GM23248 (cell line): ENCODE data around the gene ATP8B2. TPM values are rescaled to one million over a fixed set of nuclear protein-coding genes. Genes with fewer than 3 reads are reported as not detected.
"Not testable (repeated sequence)": the region's sequence is repeated elsewhere in the genome, so short reads cannot be mapped to it uniquely, and the experiment has no call there.

ENCODE experiments used
- DNase-seq: peaks from one replicate; pipeline ENCODE4 v3.0.0-alpha.2; 2015
- H2AFZ ChIP-seq: fragments of 200-600 bp; sonication (generic); 2 replicates; pipeline ENCODE4 v1.6.1; 2016; ENCODE audit warnings: antibody characterized with exemption
- H3F3A ChIP-seq: fragments of 200-600 bp; sonication (generic); 2 replicates; pipeline ENCODE4 v1.6.1; 2016; ENCODE audit warnings: mild to moderate bottlenecking, antibody characterized with exemption, mixed run types; ENCODE audit not compliant: insufficient read depth
- H3K27ac ChIP-seq: fragments of 200-600 bp; sonication (generic); 2 replicates; pipeline ENCODE4 v1.5.1; 2016; ENCODE audit warnings: mild to moderate bottlenecking
- H3K27me3 ChIP-seq: fragments of 200-600 bp; sonication (generic); replicated peaks from 2 replicates; pipeline ENCODE4 v1.6.1; 2016; ENCODE audit warnings: mild to moderate bottlenecking; ENCODE audit not compliant: insufficient read depth
- H3K36me3 ChIP-seq: fragments of 200-600 bp; sonication (generic); 2 replicates; pipeline ENCODE4 v1.6.1; 2016; ENCODE audit warnings: low read depth, mild to moderate bottlenecking
- H3K4me1 ChIP-seq: fragments of 200-600 bp; sonication (generic); 2 replicates; pipeline ENCODE4 v1.6.1; 2016; ENCODE audit warnings: mild to moderate bottlenecking; ENCODE audit not compliant: insufficient read depth
- H3K4me2 ChIP-seq: fragments of 200-600 bp; sonication (generic); one replicate; pipeline ENCODE4 v1.6.1; 2016; ENCODE audit warnings: mild to moderate bottlenecking; ENCODE audit not compliant: unreplicated experiment
- H3K4me3 ChIP-seq: fragments of 200-600 bp; sonication (generic); 2 replicates; pipeline ENCODE4 v1.5.1; 2016; ENCODE audit warnings: mild to moderate bottlenecking
- H3K79me2 ChIP-seq: fragments of 200-600 bp; sonication (generic); 2 replicates; pipeline ENCODE4 v1.6.1; 2016; ENCODE audit warnings: mild to moderate bottlenecking; ENCODE audit not compliant: insufficient read depth
- H3K9ac ChIP-seq: fragments of 200-600 bp; sonication (generic); 2 replicates; pipeline ENCODE4 v1.6.1; 2016; ENCODE audit warnings: mild to moderate bottlenecking
- H3K9me2 ChIP-seq: fragments of 200-600 bp; sonication (generic); 2 replicates; pipeline ENCODE4 v1.6.1; 2016; ENCODE audit warnings: mixed run types, mild to moderate bottlenecking, moderate library complexity; ENCODE audit not compliant: insufficient read depth
- H3K9me3 ChIP-seq: fragments of 200-600 bp; sonication (generic); one replicate; pipeline ENCODE4 v1.6.1; 2017; ENCODE audit warnings: low read depth
- H4K20me1 ChIP-seq: fragments of 200-600 bp; sonication (generic); 2 replicates; pipeline ENCODE4 v1.6.0; 2016; ENCODE audit not compliant: insufficient read depth
- EZH2 ChIP-seq: fragments of 200-600 bp; sonication (generic); IDR thresholded peaks from 2 replicates; pipeline ENCODE4 v1.6.1; 2018; ENCODE audit warnings: antibody characterized with exemption, mild to moderate bottlenecking; ENCODE audit not compliant: insufficient read depth, poor library complexity, severe bottlenecking
- EZH2phosphoT487 ChIP-seq: fragments of 200-600 bp; sonication (generic); IDR thresholded peaks from 2 replicates; pipeline ENCODE4 v1.6.1; 2018; ENCODE audit warnings: antibody characterized with exemption, moderate library complexity, mild to moderate bottlenecking, low read depth; ENCODE audit not compliant: insufficient read depth
- WGBS, 2 experiments: methylation state at CpG; one replicate each; pipeline ENCODE4 v1.1.6; 2015 to 2017; ENCODE audit warnings: low lambda C conversion rate in 2 of 2, low coverage in 1 of 2; ENCODE audit errors: missing lambda C conversion rate in 2 of 2; 5-methylcytosine and 5-hydroxymethylcytosine counted together
- in situ Hi-C: fragments of 300-500 bp; cut with MboI; formaldehyde crosslinking; loops from 2 replicates; pipeline ENCODE4 v1.15.0; 2020
- polyA plus RNA-seq: library from polyadenylated mRNA; unstranded; fragments of >200 nt; fragmentation: Nextera tagmentation; extraction: Ambion mirVana; gene quantifications from 2 replicates; pipeline ENCODE4 v1.2.1, GENCODE V29; 2016
- total RNA-seq: library from RNA; depleted of rRNA; stranded (reverse); fragments of >200 nt; shearing (Covaris generic); gene quantifications from 2 replicates; pipeline ENCODE4 v1.2.3, GENCODE V29; 2014

ATP8B2 gene
- total and polyA plus RNA-seq, 2 experiments from 2014 or later = 20.1 to 200 TPM

- Histone ChIP-seq H3F3A (no peaks in the 10 kb centered on the region), H3K4me1 (peaks cover under 1% of the 10 kb centered on the region; the same call in 1 of the 2 replicates), H3K4me2 (no peak overlapping the region), H3K9ac (no peak overlapping the region), H3K27me3 (0 out of 2 replicates have a peak, but pooled peaks cover 6% of the 10 kb centered on the region), H3K79me2 (no peaks in the 10 kb centered on the region), H3K27ac (no peak overlapping the region), H3K4me3 (no peak overlapping the region), H3K9me3 (no peaks in the 10 kb centered on the region), H3K9me2 (no peaks in the 10 kb centered on the region), H4K20me1 (no peaks in the 10 kb centered on the region), H3K36me3 (no peaks in the 10 kb centered on the region), H2AFZ (no peak overlapping the region)
- no peak for TF ChIP-seq EZH2
- no peak for TF ChIP-seq EZH2phosphoT487
- in situ Hi-C loops = no loop called here
- 53 to 56% methylated on average over 10 of the region's 10 CpGs for WGBS, 2 experiments
- no peak for DNase-seq
Measured at GRCh38 chr1:154313066-154313356, 12.3 kb upstream of the ATP8B2 start.

GRCh38 chr1:154314226-154314625 is 11.1 kb upstream of the ATP8B2 start:
- H3K27me3 ChIP-seq, in situ Hi-C loops, H3K4me2 ChIP-seq, H3K9ac ChIP-seq, H3K79me2 ChIP-seq, H3K27ac ChIP-seq, DNase-seq, H3F3A ChIP-seq, H3K4me3 ChIP-seq, H3K36me3 ChIP-seq, H4K20me1 ChIP-seq, H3K9me2 ChIP-seq, H3K4me1 ChIP-seq, H3K9me3 ChIP-seq, H2AFZ ChIP-seq: not testable (repeated sequence)
- whole genome bisulfite sequencing, 2 experiments = 46 to 60% methylated on average over 3 of the region's 3 CpGs

- no peaks in the 10 kb centered on the region for H3K9me3 ChIP-seq
- no peak overlapping the region for H3K27ac ChIP-seq
- no peak for TF ChIP-seq EZH2
- no peak for TF ChIP-seq EZH2phosphoT487
- no peaks in the 10 kb centered on the region for H3F3A ChIP-seq
- in situ Hi-C loops = no loop called here
- no peaks in the 10 kb centered on the region for H3K4me1 ChIP-seq
- H3K27me3 ChIP-seq = 0 out of 2 replicates have a peak, but pooled peaks cover 6% of the 10 kb centered on the region
- no peak overlapping the region for H3K4me3 ChIP-seq
- no peak for DNase-seq
- 18 to 36% methylated on average over 1 of the region's 1 CpG for WGBS, 2 experiments
- no peaks in the 10 kb centered on the region for H3K36me3 ChIP-seq
- no peak overlapping the region for H2AFZ ChIP-seq
- no peaks in the 10 kb centered on the region for H4K20me1 ChIP-seq
- H3K9me2 ChIP-seq = no peaks in the 10 kb centered on the region
- no peak overlapping the region for H3K9ac ChIP-seq
- H3K4me2 ChIP-seq = no peak overlapping the region
- H3K79me2 ChIP-seq = no peaks in the 10 kb centered on the region
Measured at GRCh38 chr1:154316704-154317103, 8.6 kb upstream of the ATP8B2 start.

GRCh38 chr1:154318386-154318785 is 6.9 kb upstream of the ATP8B2 start:
- Histone ChIP-seq H3K4me1 (no peaks in the 10 kb centered on the region), H3K36me3 (no peaks in the 10 kb centered on the region), H3K27me3 (0 out of 2 replicates have a peak, but pooled peaks cover 6% of the 10 kb centered on the region), H3K9me2 (no peaks in the 10 kb centered on the region), H3K9ac (no peak overlapping the region), H3K79me2 (no peaks in the 10 kb centered on the region), H3K9me3 (no peaks in the 10 kb centered on the region), H3K27ac (no peak overlapping the region), H3K4me3 (no peak overlapping the region), H3F3A (no peaks in the 10 kb centered on the region), H4K20me1 (no peaks in the 10 kb centered on the region), H2AFZ (no peak overlapping the region), H3K4me2 (no peak overlapping the region)
- TF ChIP-seq EZH2 = no peak
- TF ChIP-seq EZH2phosphoT487 = no peak
- DNase-seq = no peak
- in situ Hi-C loops = no loop called here
- WGBS, 2 experiments = 43 to 53% methylated on average over 4 of the region's 4 CpGs

GRCh38 chr1:154320882-154321608 is 4.3 kb upstream of the ATP8B2 start, which contains the start of gene AQP10:
Gene AQP10, plus strand, starts transcription at chr1:154321093. Its CDS starts 63 bp downstream, at chr1:154321156.
- H3K4me3 ChIP-seq = no peak within 1 kb of the TSS
- 0 out of 2 replicates have a peak, but pooled peaks cover 6% of the 10 kb centered on the region for H3K27me3 ChIP-seq
- H3K4me1 ChIP-seq = no peaks in the 10 kb centered on the region
- no peaks in the 10 kb centered on the region for H3K9me2 ChIP-seq
- no peaks in the 10 kb centered on the region for H4K20me1 ChIP-seq
- no peaks in the 10 kb centered on the region for H3F3A ChIP-seq
- no peak within 1 kb of the TSS for H2AFZ ChIP-seq
- WGBS, 2 experiments = 43 to 51% methylated on average over 9 of the region's 9 CpGs
- no peak within 1 kb of the TSS for H3K9ac ChIP-seq
- no peak for TF ChIP-seq EZH2phosphoT487
- TF ChIP-seq EZH2 = no peak
- H3K79me2 ChIP-seq = no peaks in the 10 kb centered on the region
- in situ Hi-C loops = no loop called here
- DNase-seq = no peak
- no peak within 1 kb of the TSS for H3K27ac ChIP-seq
- no peak within 1 kb of the TSS for H3K4me2 ChIP-seq
- no peaks in the 10 kb centered on the region for H3K9me3 ChIP-seq
- no peaks in the 10 kb centered on the region for H3K36me3 ChIP-seq

GRCh38 chr1:154321609-154321934 is 3.8 kb upstream of the ATP8B2 start:
- H3F3A ChIP-seq, H3K9ac ChIP-seq, H3K36me3 ChIP-seq, H3K27me3 ChIP-seq, in situ Hi-C loops, H3K79me2 ChIP-seq, H3K27ac ChIP-seq, H3K4me2 ChIP-seq, H3K4me3 ChIP-seq, H2AFZ ChIP-seq, H3K9me2 ChIP-seq, DNase-seq, H4K20me1 ChIP-seq, H3K4me1 ChIP-seq, H3K9me3 ChIP-seq: not testable (repeated sequence)
